SH-SY5Y (cell line): Measurements from ENCODE around the gene TEX14.

Experiments
- GATA2 ChIP-seq: IDR thresholded peaks from 2 replicates; pipeline ENCODE4 v1.6.1; 2011; ENCODE audit warnings: mild to moderate bottlenecking, low read depth, low read length
- GATA3 ChIP-seq: IDR thresholded peaks from 2 replicates; pipeline ENCODE4 v1.6.1; 2011; ENCODE audit warnings: low read depth, mild to moderate bottlenecking, low read length, moderate library complexity

DNA sequence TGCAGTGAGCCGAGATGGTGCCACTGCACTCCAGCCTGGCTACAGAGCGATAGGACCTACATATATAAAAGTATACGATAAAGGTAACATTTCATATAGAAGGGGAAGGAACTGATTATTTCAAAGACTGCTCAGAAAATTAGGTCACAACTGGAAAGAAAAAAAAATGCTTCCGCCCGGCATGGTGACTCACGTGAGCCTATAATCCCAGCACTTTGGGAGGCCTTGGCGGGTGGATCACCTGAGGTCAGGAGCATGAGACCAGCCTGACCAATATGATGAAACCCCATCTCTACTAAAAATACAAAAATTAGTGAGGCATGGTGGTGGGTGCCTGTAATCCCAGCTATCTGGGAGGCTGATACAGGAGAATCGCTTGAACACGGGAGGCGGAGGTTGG is 7.8 kb downstream of the TEX14 start:
- TF ChIP-seq GATA3: no peak
- no peak for TF ChIP-seq GATA2
